Articular chondrocyte of knee joint (primary cell): Measurements from ENCODE around the gene ALDOB. TPM values are rescaled to one million over a fixed set of nuclear protein-coding genes. Genes with fewer than 3 reads are reported as not detected.

ENCODE experiments used
- small RNA-seq: library from RNA; depleted of rRNA; stranded (forward); fragments of <200 nt; gene quantifications from one replicate; pipeline ENCODE3, GENCODE V24; 2012
- total RNA-seq: library from RNA; depleted of rRNA; stranded (reverse); fragments of >200 nt; gene quantifications from 2 replicates; pipeline ENCODE4 v1.2.3, GENCODE V29; 2012

The ALDOB gene
- not detected in 2 replicates for total RNA-seq

GRCh38 chr9:101435601-101436079 lies at the start of gene ALDOB:
TSS of gene ALDOB (minus strand) at chr9:101435774. CDS start at chr9:101430887, 4,887 bp downstream.

GRCh38 chr9:101398068-101398929 lies 37.3 kb downstream of the ALDOB start, which contains the start of the genes MRPL50 and ZNF189:
TSS of gene MRPL50 (minus strand) at chr9:101398618. CDS start at chr9:101398592, 26 bp downstream.
TSS of gene ZNF189 (plus strand) at chr9:101398851. CDS start at chr9:101399157, 306 bp downstream.

GRCh38 chr9:101384873-101385536 lies 50.6 kb downstream of the ALDOB start, which contains the start of gene BAAT:
TSS of gene BAAT (minus strand) at chr9:101385006. CDS start at chr9:101371404, 13,602 bp downstream.

Small RNA genes lying within 50 kb of the gene (small RNA-seq; reads per million reads assigned to genes)
- gene AL353621.2: not detected

Other genes with a start within 250 kb of the ALDOB start
- not detected in 2 replicates for gene BAAT, start 50.8 kb downstream of the ALDOB start, total RNA-seq
- 12.3 and 12.5 TPM in 2 replicates for gene MRPL50, start 37.2 kb downstream of the ALDOB start, total RNA-seq
- gene ZNF189, start 36.9 kb downstream of the ALDOB start, total RNA-seq: 24.7 and 35.8 TPM in 2 replicates
- gene RNF20, start 98.1 kb upstream of the ALDOB start, total RNA-seq: 24.6 and 37.0 TPM in 2 replicates
- not detected in 2 replicates for gene PPP3R2, start 159.2 kb upstream of the ALDOB start, total RNA-seq